H9 (cell line): ENCODE data around the gene SH3RF3. TPM values are rescaled to one million over a fixed set of nuclear protein-coding genes. Genes with fewer than 3 reads are reported as not detected.

Experiments
- DNase-seq: peaks from one replicate; pipeline ENCODE4 v3.0.0-alpha.2; 2017
- H2AFZ ChIP-seq: one replicate; pipeline ENCODE4 v1.6.1; 2013; ENCODE audit warnings: mild to moderate bottlenecking, low read length, control low read depth, moderate library complexity
- H2AK5ac ChIP-seq: 2 replicates; pipeline ENCODE4 v1.6.1; 2013; ENCODE audit warnings: low read length, control low read depth, mixed read lengths; ENCODE audit not compliant: insufficient read length
- H2BK120ac ChIP-seq: one replicate; pipeline ENCODE4 v1.6.1; 2013; ENCODE audit warnings: low read depth, mild to moderate bottlenecking, low read length, control low read depth, inconsistent platforms; ENCODE audit not compliant: poor library complexity, severe bottlenecking
- H2BK12ac ChIP-seq: 2 replicates; pipeline ENCODE4 v1.6.1; 2013; ENCODE audit warnings: low read length, control low read depth, mixed read lengths, low read depth; ENCODE audit not compliant: insufficient read length
- H2BK15ac ChIP-seq: 2 replicates; pipeline ENCODE4 v1.6.1; 2013; ENCODE audit warnings: low read depth, low read length, control low read depth
- H2BK20ac ChIP-seq: one replicate; pipeline ENCODE4 v1.6.1; 2013; ENCODE audit warnings: low read depth, mild to moderate bottlenecking, low read length, control low read depth, inconsistent platforms; ENCODE audit not compliant: poor library complexity, severe bottlenecking
- H2BK5ac ChIP-seq: 2 replicates; pipeline ENCODE4 v1.6.1; 2013; ENCODE audit warnings: low read length, control low read depth, mixed read lengths; ENCODE audit not compliant: insufficient read length
- H3K14ac ChIP-seq: 2 replicates; pipeline ENCODE4 v1.6.1; 2013; ENCODE audit warnings: low read length, control low read depth; ENCODE audit not compliant: insufficient read depth
- H3K18ac ChIP-seq: 2 replicates; pipeline ENCODE4 v1.6.1; 2013; ENCODE audit warnings: low read depth, mild to moderate bottlenecking, mixed read lengths, low read length, control low read depth; ENCODE audit not compliant: insufficient read length
- H3K23ac ChIP-seq: 2 replicates; pipeline ENCODE4 v1.6.1; 2013; ENCODE audit warnings: low read length, control low read depth, mixed read lengths, low read depth; ENCODE audit not compliant: insufficient read length
- H3K23me2 ChIP-seq: 2 replicates; pipeline ENCODE4 v1.6.1; 2013; ENCODE audit warnings: low read depth, mild to moderate bottlenecking, mixed read lengths, low read length, control low read depth; ENCODE audit not compliant: insufficient read length, poor library complexity, severe bottlenecking
- H3K27ac ChIP-seq: 2 replicates; pipeline ENCODE4 v1.5.1; 2013; ENCODE audit warnings: low read length, control low read depth, mixed read lengths, low read depth; ENCODE audit not compliant: insufficient read length
- H3K27me3 ChIP-seq: 2 replicates; pipeline ENCODE4 v1.6.1; 2013; ENCODE audit warnings: low read length, control low read depth, inconsistent platforms; ENCODE audit not compliant: insufficient read depth
- H3K4ac ChIP-seq: 2 replicates; pipeline ENCODE4 v1.6.1; 2013; ENCODE audit warnings: low read depth, mild to moderate bottlenecking, control low read depth, inconsistent platforms, low read length, moderate library complexity
- H3K4me1 ChIP-seq: 2 replicates; pipeline ENCODE4 v1.6.1; 2013; ENCODE audit warnings: low read length, control low read depth, inconsistent platforms; ENCODE audit not compliant: insufficient read depth
- H3K4me2 ChIP-seq: 2 replicates; pipeline ENCODE4 v1.6.1; 2013; ENCODE audit warnings: low read length, control low read depth, mixed read lengths; ENCODE audit not compliant: insufficient read length, insufficient read depth
- H3K56ac ChIP-seq: 2 replicates; pipeline ENCODE4 v1.6.1; 2013; ENCODE audit warnings: low read depth, mild to moderate bottlenecking, mixed read lengths, low read length, control low read depth; ENCODE audit not compliant: insufficient read length
- H3K79me1 ChIP-seq: 2 replicates; pipeline ENCODE4 v1.6.1; 2013; ENCODE audit warnings: low read depth, mild to moderate bottlenecking, moderate library complexity, low read length, control low read depth, inconsistent platforms; ENCODE audit not compliant: insufficient read depth, poor library complexity, severe bottlenecking
- H3K79me2 ChIP-seq: 2 replicates; pipeline ENCODE4 v1.6.1; 2013; ENCODE audit warnings: low read length, control low read depth, inconsistent platforms; ENCODE audit not compliant: insufficient read depth
- H3K9ac ChIP-seq: 2 replicates; pipeline ENCODE4 v1.6.1; 2013; ENCODE audit warnings: low read length, control low read depth, mixed read lengths; ENCODE audit not compliant: insufficient read length; ENCODE audit errors: extremely low read depth
- H3K9me3 ChIP-seq: one replicate; pipeline ENCODE4 v1.6.1; 2013; ENCODE audit warnings: low read depth, low read length, inconsistent platforms; ENCODE audit not compliant: control insufficient read depth
- H3T11ph ChIP-seq: one replicate; pipeline ENCODE4 v1.6.1; 2013; ENCODE audit warnings: mild to moderate bottlenecking, low read length, control low read depth, inconsistent platforms
- H4K20me1 ChIP-seq: one replicate; pipeline ENCODE4 v1.6.1; 2013; ENCODE audit not compliant: control insufficient read depth, insufficient read length, insufficient read depth
- H4K5ac ChIP-seq: 2 replicates; pipeline ENCODE4 v1.6.1; 2013; ENCODE audit warnings: low read depth, mild to moderate bottlenecking, mixed read lengths, low read length, control low read depth; ENCODE audit not compliant: insufficient read length
- H4K8ac ChIP-seq: replicated peaks from 2 replicates; pipeline ENCODE4 v1.6.1; 2013; ENCODE audit warnings: low read length, control low read depth, mixed read lengths, low read depth; ENCODE audit not compliant: insufficient read length
- H4K91ac ChIP-seq: 2 replicates; pipeline ENCODE4 v1.6.1; 2013; ENCODE audit warnings: low read depth, mild to moderate bottlenecking, moderate library complexity, mixed read lengths, low read length, control low read depth; ENCODE audit not compliant: insufficient read length
- H3K27ac Mint-ChIP-seq, 3 experiments: 2 replicates in 2 of 3; 3 replicates in 1 of 3; pipeline ENCODE4 v1.8.0; 2020 to 2021; ENCODE audit warnings: mixed read lengths in 3 of 3, mild to moderate bottlenecking in 1 of 3, moderate library complexity in 1 of 3
- H3K27me3 Mint-ChIP-seq: 2 replicates; pipeline ENCODE4 v1.8.0; 2021; ENCODE audit warnings: low read depth, mild to moderate bottlenecking, moderate library complexity, mixed read lengths
- H3K36me3 Mint-ChIP-seq, 3 experiments: 2 replicates in 2 of 3; 3 replicates in 1 of 3; pipeline ENCODE4 v1.8.0; 2020 to 2021; ENCODE audit warnings: low read depth in 3 of 3, mixed read lengths in 3 of 3; ENCODE audit not compliant: insufficient read depth in 1 of 3
- H3K4me1 Mint-ChIP-seq, 2 experiments: 2 replicates each; pipeline ENCODE4 v1.8.0; 2020; ENCODE audit warnings: mixed read lengths in 2 of 2
- H3K4me3 Mint-ChIP-seq, 2 experiments: 2 replicates in 1 of 2; 3 replicates in 1 of 2; pipeline ENCODE4 v1.8.0; 2020 to 2021; ENCODE audit warnings: mild to moderate bottlenecking in 2 of 2, mixed read lengths in 2 of 2, moderate library complexity in 1 of 2
- H3K9me3 Mint-ChIP-seq, 2 experiments: 2 replicates in 1 of 2; 3 replicates in 1 of 2; pipeline ENCODE4 v1.8.0; 2020; ENCODE audit warnings: mild to moderate bottlenecking in 2 of 2, mixed read lengths in 2 of 2, moderate library complexity in 1 of 2
- WGBS: extraction: QIAGEN DNeasy Blood & Tissue Kit; methylation state at CpG from one replicate; pipeline ENCODE4 v1.1.7; 2013; ENCODE audit warnings: missing lambda C conversion rate, low lambda C conversion rate, mixed read lengths; ENCODE audit not compliant: insufficient read length; ENCODE audit errors: extremely low coverage; 5-methylcytosine and 5-hydroxymethylcytosine counted together
- total RNA-seq: library from RNA; stranded (reverse); gene quantifications from 2 replicates; pipeline ENCODE4 v1.2.1, GENCODE V29; 2021
- TF ChIP-seq, protein P1 (sequence below): fragments of 200-600 bp; sonication (generic); conservative IDR thresholded peaks from 3 replicates; pipeline ENCODE4 v1.8.0; 2021; ENCODE audit warnings: antibody characterized with exemption, mild to moderate bottlenecking

The SH3RF3 gene
- total RNA-seq, 1 experiment from 2014 or later, result 0.46 TPM

DNA sequence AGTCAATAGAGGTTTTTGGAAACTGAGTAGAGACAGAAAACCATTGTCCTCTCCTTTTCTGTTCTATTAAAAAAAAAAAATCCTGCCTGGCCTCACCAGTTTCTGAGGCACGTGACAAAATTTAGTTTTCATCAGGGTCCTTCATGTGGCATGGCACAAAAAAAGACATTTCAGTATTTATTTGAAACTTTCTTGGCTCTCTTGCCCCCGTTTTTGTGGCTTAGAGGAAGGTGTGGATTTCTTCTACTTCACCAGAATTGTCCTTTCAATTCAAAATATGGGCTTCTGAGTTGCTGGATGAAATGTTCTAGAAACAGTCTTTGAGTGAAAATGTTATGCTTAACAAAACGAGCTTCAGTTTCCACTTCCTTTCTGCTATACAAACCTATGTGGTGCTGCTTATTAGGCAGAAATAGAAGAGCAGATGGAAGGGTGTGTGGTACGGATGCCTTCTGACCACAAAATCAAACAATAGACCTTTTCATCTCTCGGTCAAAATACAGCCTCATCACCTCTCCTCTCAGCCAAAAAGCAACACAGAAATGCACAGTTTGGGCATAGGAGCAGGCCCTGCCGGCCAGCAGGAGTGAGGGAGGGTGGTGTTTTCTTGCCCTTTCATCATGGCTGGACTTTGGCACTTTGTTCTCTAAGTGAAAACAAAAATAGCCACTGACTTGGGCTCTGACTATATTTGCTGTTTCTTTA is 89.2 kb downstream of the SH3RF3 start:
- Histone ChIP-seq H3K4ac (no peak overlapping the region), H2AK5ac (no peak overlapping the region), H2BK5ac (no peak overlapping the region), H4K8ac (no peak overlapping the region), H3K18ac (no peak overlapping the region), H4K5ac (no peak overlapping the region), H2BK15ac (no peak overlapping the region), H3K27ac (no peak overlapping the region), H2BK120ac (no peak overlapping the region), H3K23ac (no peak overlapping the region), H3K4me1 (no peaks in the 10 kb centered on the region), H2BK20ac (no peak overlapping the region), H3K27me3 (no peaks in the 10 kb centered on the region), H2AFZ (no peak overlapping the region), H3K14ac (no peak overlapping the region), H4K91ac (no peak overlapping the region), H3K79me2 (no peaks in the 10 kb centered on the region), H3T11ph (no peak overlapping the region), H3K9ac (no peak overlapping the region), H3K4me2 (no peak overlapping the region), H3K79me1 (no peaks in the 10 kb centered on the region), H3K56ac (no peak overlapping the region), H4K20me1 (no peaks in the 10 kb centered on the region), H2BK12ac (no peak overlapping the region), H3K9me3 (no peaks in the 10 kb centered on the region), H3K23me2 (no peaks in the 10 kb centered on the region)
- TF ChIP-seq, protein P1, sequence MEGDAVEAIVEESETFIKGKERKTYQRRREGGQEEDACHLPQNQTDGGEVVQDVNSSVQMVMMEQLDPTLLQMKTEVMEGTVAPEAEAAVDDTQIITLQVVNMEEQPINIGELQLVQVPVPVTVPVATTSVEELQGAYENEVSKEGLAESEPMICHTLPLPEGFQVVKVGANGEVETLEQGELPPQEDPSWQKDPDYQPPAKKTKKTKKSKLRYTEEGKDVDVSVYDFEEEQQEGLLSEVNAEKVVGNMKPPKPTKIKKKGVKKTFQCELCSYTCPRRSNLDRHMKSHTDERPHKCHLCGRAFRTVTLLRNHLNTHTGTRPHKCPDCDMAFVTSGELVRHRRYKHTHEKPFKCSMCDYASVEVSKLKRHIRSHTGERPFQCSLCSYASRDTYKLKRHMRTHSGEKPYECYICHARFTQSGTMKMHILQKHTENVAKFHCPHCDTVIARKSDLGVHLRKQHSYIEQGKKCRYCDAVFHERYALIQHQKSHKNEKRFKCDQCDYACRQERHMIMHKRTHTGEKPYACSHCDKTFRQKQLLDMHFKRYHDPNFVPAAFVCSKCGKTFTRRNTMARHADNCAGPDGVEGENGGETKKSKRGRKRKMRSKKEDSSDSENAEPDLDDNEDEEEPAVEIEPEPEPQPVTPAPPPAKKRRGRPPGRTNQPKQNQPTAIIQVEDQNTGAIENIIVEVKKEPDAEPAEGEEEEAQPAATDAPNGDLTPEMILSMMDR, result no peak
- H3K27me3 Mint-ChIP-seq, result peaks cover 2% of the 10 kb centered on the region
- H3K4me1 Mint-ChIP-seq, result peaks cover under 1 to 3% of the 10 kb centered on the region in 2 experiments; a peak in 3 of 4 replicates
- no peak overlapping the region for H3K27ac Mint-ChIP-seq
- no peaks in the 10 kb centered on the region for H3K9me3 Mint-ChIP-seq
- H3K4me3 Mint-ChIP-seq, result no peak overlapping the region
- DNase-seq, result no peak
- no CpG with 5 or more reads among the region's 6 CpGs for WGBS
- H3K36me3 Mint-ChIP-seq, result no peaks in the 10 kb centered on the region
